Fibroblast of lung (primary cell): ENCODE measurements around the gene HASPIN. TPM values are rescaled to one million over a fixed set of nuclear protein-coding genes. Genes with fewer than 3 reads are reported as not detected.
A peak's percentile ranks its signal among the peaks of the same experiment; 100 is the strongest.

ENCODE experiments used
- DNase-seq, 2 donors: peaks; one replicate each; pipeline versions ENCODE4 v3.0.0 to v3.0.0-alpha.2; 2010; ENCODE audit warnings: low read depth in 2 of 2
- H2AFZ ChIP-seq: 2 replicates; pipeline ENCODE4 v1.5.1; 2012; ENCODE audit warnings: low read length, control low read depth, inconsistent platforms
- H3K27ac ChIP-seq: 2 replicates; pipeline ENCODE4 v1.5.1; 2011; ENCODE audit warnings: low read length, control low read depth; ENCODE audit not compliant: insufficient read depth
- H3K27me3 ChIP-seq: 2 replicates; pipeline ENCODE4 v1.5.1; 2011; ENCODE audit warnings: mild to moderate bottlenecking, low read length; ENCODE audit not compliant: control insufficient read depth, insufficient read depth
- H3K36me3 ChIP-seq: 2 replicates; pipeline ENCODE4 v1.5.1; 2011; ENCODE audit warnings: low read length; ENCODE audit not compliant: control insufficient read depth, insufficient read depth
- H3K4me1 ChIP-seq: 2 replicates; pipeline ENCODE4 v1.5.1; 2011; ENCODE audit warnings: low read length; ENCODE audit not compliant: control insufficient read depth, insufficient read depth; ENCODE audit errors: extremely low read depth
- H3K4me2 ChIP-seq: 2 replicates; pipeline ENCODE4 v1.5.1; 2011; ENCODE audit warnings: low read length, control low read depth; ENCODE audit not compliant: insufficient read depth; ENCODE audit errors: extremely low read depth
- H3K4me3 ChIP-seq, 4 experiments: fragments of 200-600 bp in 1 of 4; sonication (generic) in 1 of 4; replicated peaks in 1 of 4; 2 replicates each; pipeline ENCODE4 v1.5.1; 2011 to 2016; ENCODE audit warnings: low read length in 4 of 4, low read depth in 3 of 4, mild to moderate bottlenecking in 3 of 4, control low read depth in 2 of 4, inconsistent platforms in 1 of 4, mixed read lengths in 1 of 4; ENCODE audit not compliant: insufficient read depth in 1 of 4; ENCODE audit errors: control extremely low read depth in 1 of 4
- H3K79me2 ChIP-seq: 2 replicates; pipeline ENCODE4 v1.5.1; 2012; ENCODE audit warnings: mild to moderate bottlenecking, low read length, inconsistent platforms; ENCODE audit not compliant: control insufficient read depth, insufficient read depth
- H3K9ac ChIP-seq: 2 replicates; pipeline ENCODE4 v1.5.1; 2011; ENCODE audit warnings: mild to moderate bottlenecking, low read length, control low read depth; ENCODE audit not compliant: insufficient read depth
- H3K9me3 ChIP-seq: 2 replicates; pipeline ENCODE4 v1.5.1; 2012; ENCODE audit warnings: low read depth, low read length; ENCODE audit not compliant: control insufficient read depth, insufficient read depth
- H4K20me1 ChIP-seq: 2 replicates; pipeline ENCODE4 v1.5.1; 2011; ENCODE audit warnings: low read length; ENCODE audit not compliant: control insufficient read depth, insufficient read depth; ENCODE audit errors: extremely low read depth
- CTCF ChIP-seq, 2 donors: IDR thresholded peaks in 1 of 2; conservative IDR thresholded peaks in 1 of 2; 1 replicate in 1 of 2; 2 replicates in 1 of 2; pipeline ENCODE4 v1.5.1; 2011 to 2012; ENCODE audit warnings: low read length in 2 of 2, control low read depth in 1 of 2, inconsistent platforms in 1 of 2, low read depth in 1 of 2, mild to moderate bottlenecking in 1 of 2
- EZH2 ChIP-seq: IDR thresholded peaks from 2 replicates; pipeline ENCODE4 v1.5.1; 2012; ENCODE audit warnings: low read length, control low read depth, mild to moderate bottlenecking; ENCODE audit errors: missing control alignments
- polyA minus RNA-seq: library from RNA; depleted of rRNA, polyadenylated mRNA; stranded (reverse); fragments of >200 nt; gene quantifications from 2 replicates; pipeline ENCODE4 v1.2.3, GENCODE V29; 2011; ENCODE audit warnings: low replicate concordance
- polyA plus RNA-seq, 2 donors: library from polyadenylated mRNA; depleted of rRNA in 1 of 2; stranded (reverse) in 1 of 2; unstranded in 1 of 2; fragments of >200 nt; gene quantifications; 2 replicates each; pipeline ENCODE4 v1.2.1, GENCODE V29; 2011 to 2012; ENCODE audit warnings: missing spikeins in 1 of 2
- total RNA-seq: library from RNA; depleted of rRNA; stranded (reverse); fragments of >200 nt; gene quantifications from 2 replicates; pipeline ENCODE4 v1.2.1, GENCODE V29; 2014

The HASPIN gene
- total RNA-seq (0.51 and 2.0 TPM in 2 replicates), polyA plus RNA-seq (1.5 and 4.9 TPM in 2 replicates), polyA minus RNA-seq (1.5 and 2.6 TPM in 2 replicates)
- 0.98 and 3.4 TPM in 2 replicates for polyA plus RNA-seq (2012)

DNA sequence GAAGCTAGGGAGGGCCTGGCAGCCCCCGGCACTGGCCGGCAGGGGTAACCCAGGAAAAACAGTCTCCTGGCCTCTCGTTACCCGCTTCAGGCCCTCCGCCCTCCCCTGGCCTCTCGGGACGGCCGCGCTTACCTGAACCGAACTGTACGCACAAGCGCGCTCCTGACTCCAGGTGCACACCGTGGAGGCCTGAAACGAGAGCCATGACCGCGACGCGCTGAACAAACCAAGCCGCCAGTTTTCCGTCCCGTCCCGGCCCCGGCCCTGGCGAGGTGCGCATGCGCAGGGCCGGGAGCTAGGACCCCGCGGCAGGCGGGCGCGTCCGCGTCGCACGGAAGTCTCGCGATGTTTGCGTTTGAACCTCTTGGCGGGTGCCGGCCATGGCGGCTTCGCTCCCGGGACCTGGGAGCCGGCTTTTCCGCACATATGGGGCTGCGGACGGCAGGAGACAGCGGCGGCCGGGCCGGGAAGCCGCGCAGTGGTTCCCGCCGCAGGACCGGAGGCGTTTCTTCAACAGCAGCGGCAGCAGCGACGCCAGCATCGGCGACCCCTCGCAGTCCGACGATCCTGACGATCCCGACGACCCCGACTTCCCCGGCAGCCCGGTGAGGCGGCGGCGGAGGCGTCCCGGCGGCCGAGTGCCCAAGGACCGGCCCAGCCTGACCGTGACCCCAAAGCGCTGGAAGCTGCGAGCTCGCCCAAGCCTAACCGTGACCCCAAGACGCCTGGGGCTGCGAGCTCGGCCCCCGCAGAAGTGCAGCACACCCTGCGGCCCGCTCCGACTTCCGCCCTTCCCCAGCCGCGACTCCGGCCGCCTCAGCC, at the start of gene HASPIN:
Gene HASPIN (plus strand): TSS at position 348 of the 822 bp plus-strand sequence. CDS start 33 bp downstream, at position 381.
- peak; percentile 75 to 89 for DNase-seq
- Histone ChIP-seq H3K27ac (peak within 1 kb of the TSS; percentile 85), H3K4me3 (peak within 1 kb of the TSS; percentile 77 to 97 (median 87)), H3K36me3 (peaks cover 3% of the 10 kb centered on the region), H3K9ac (peak within 1 kb of the TSS; percentile 91), H3K4me2 (peak within 1 kb of the TSS; percentile 76), H3K27me3 (no peaks in the 10 kb centered on the region), H4K20me1 (no peaks in the 10 kb centered on the region), H3K9me3 (no peaks in the 10 kb centered on the region), H2AFZ (peak within 1 kb of the TSS; percentile 94), H3K4me1 (peaks cover 14% of the 10 kb centered on the region), H3K79me2 (peaks cover 38% of the 10 kb centered on the region)
- TF ChIP-seq EZH2 (no peak), CTCF (conservative IDR thresholded peaks at IDR 0.05 in 1 of 2, IDR thresholded peaks at IDR 0.05 in 1 of 2; ENCODE audit: low read depth in 1 of 2, low read length in 2 of 2) (peak; percentile 14 to 34)

- Histone ChIP-seq H3K4me3 (no peak overlapping the region), H3K27ac (no peak overlapping the region), H3K9me3 (no peaks in the 10 kb centered on the region), H3K4me1 (no peaks in the 10 kb centered on the region), H2AFZ (no peak overlapping the region), H4K20me1 (no peaks in the 10 kb centered on the region), H3K9ac (no peak overlapping the region), H3K79me2 (no peaks in the 10 kb centered on the region), H3K27me3 (no peaks in the 10 kb centered on the region), H3K36me3 (no peaks in the 10 kb centered on the region), H3K4me2 (no peak overlapping the region)
- no peak for DNase-seq
- TF ChIP-seq CTCF (conservative IDR thresholded peaks at IDR 0.05 in 1 of 2, IDR thresholded peaks at IDR 0.05 in 1 of 2; ENCODE audit: low read depth in 1 of 2, low read length in 2 of 2): no peak
- no peak for TF ChIP-seq EZH2
Observed at GRCh38 chr17:3675886-3676285, 47.8 kb upstream of the HASPIN start.

- Histone ChIP-seq H3K4me3 (no peak overlapping the region), H3K4me1 (no peaks in the 10 kb centered on the region), H3K36me3 (no peaks in the 10 kb centered on the region), H3K4me2 (peak overlapping the region; percentile 35), H3K9me3 (no peaks in the 10 kb centered on the region), H3K27ac (no peak overlapping the region), H3K27me3 (no peaks in the 10 kb centered on the region), H2AFZ (no peak overlapping the region), H4K20me1 (no peaks in the 10 kb centered on the region), H3K9ac (no peak overlapping the region), H3K79me2 (no peaks in the 10 kb centered on the region)
- peak in 1 of 2 donors; percentile 71 for DNase-seq
- no peak for TF ChIP-seq CTCF (conservative IDR thresholded peaks at IDR 0.05 in 1 of 2, IDR thresholded peaks at IDR 0.05 in 1 of 2; ENCODE audit: low read depth in 1 of 2, low read length in 2 of 2)
- no peak for TF ChIP-seq EZH2
Observed at GRCh38 chr17:3678095-3678820, 45.4 kb upstream of the HASPIN start.
